GM19193 (cell line): ENCODE measurements around the gene BCAS3.

ENCODE experiments used
- POLR2A ChIP-seq: IDR thresholded peaks from 4 replicates; pipeline ENCODE4 v1.6.1; 2011; ENCODE audit not compliant: insufficient read depth, insufficient read length; ENCODE audit errors: extremely low read depth

The BCAS3 gene

DNA sequence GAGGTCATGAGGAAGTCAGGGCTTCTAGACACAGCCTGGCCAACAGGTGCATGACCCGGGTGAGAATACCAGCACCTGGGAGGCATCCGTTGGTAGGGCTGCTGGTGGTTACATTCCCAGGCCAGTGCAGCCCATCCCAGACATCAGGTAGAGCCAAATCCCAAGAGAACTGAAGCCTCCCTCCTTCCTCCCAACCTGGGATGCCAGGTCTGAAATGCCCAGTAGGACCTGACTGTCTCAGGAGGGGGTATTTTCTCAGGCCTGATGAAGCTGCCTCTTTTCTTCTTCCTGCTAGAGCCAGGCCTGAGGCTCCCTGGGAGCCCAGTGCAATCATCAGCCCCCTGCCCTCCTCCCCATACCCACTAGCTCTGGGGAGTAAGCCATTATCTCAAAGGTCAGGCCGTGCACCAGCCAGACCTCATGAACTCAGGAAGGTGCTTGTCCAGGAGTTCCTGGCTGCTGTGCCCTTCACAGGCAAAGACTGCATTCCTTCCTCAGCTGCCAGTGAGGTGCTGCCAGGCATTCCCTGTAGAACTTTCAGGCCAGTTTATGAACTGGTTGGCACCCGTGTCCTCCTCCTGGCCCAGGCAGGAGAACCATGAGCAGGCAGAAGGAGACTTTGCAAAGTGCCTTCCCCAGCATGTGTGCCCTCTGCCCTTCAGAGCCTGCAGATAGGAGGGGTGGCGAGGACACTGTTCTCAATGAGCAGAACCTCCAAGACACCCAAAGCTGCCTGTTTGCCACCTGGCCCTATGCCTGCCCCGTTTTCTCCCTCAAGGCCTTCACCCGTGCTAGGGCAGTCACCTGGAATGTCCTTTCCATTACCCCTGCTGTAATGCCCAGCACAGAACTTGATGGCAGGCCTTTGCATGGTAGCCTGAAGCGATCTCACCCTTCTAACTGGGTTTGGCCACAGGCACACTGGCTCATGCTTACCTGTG lies 729.6 kb downstream of the BCAS3 start:
- TF ChIP-seq POLR2A, result no peak

DNA sequence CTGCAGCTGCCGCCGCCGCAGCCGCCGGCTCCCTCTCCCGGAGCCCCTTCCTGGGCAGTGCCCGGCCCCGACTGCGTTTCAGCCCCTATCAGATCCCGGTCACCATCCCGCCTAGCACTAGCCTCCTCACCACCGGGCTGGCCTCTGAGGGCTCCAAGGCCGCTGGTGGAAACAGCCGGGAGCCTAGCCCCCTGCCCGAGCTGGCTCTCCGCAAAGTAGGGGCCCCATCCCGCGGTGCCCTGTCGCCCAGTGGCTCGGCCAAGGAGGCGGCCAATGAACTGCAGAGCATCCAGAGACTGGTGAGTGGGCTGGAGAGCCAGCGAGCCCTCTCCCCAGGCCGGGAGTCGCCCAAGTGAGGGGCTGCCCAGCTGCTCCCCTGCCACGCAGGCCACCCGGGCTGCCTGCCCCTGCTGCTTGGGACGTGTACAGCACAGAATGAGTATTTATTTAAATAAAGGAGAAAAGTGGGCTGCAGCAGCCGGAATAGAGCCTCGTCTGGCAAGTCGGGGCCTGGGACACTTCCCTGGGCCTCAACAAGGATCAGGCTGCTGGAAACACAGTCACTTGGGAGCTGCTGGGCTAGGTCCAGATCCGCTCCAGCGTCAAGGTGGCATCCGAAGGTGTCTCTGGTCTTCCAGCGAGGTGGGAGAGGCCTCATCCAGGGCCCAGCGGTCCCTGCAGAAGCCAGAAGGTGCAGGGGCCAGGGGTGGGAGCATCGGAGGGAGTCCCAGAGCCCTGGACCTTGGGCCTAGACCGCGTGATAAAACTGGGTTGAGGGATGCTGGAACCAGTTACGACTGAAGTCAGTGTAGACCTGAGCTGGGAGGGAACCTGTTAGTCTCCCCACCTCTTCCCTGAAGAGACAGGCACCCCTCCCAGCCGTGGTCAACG lies 730.7 kb downstream of the BCAS3 start:
- TF ChIP-seq POLR2A, result no peak

DNA sequence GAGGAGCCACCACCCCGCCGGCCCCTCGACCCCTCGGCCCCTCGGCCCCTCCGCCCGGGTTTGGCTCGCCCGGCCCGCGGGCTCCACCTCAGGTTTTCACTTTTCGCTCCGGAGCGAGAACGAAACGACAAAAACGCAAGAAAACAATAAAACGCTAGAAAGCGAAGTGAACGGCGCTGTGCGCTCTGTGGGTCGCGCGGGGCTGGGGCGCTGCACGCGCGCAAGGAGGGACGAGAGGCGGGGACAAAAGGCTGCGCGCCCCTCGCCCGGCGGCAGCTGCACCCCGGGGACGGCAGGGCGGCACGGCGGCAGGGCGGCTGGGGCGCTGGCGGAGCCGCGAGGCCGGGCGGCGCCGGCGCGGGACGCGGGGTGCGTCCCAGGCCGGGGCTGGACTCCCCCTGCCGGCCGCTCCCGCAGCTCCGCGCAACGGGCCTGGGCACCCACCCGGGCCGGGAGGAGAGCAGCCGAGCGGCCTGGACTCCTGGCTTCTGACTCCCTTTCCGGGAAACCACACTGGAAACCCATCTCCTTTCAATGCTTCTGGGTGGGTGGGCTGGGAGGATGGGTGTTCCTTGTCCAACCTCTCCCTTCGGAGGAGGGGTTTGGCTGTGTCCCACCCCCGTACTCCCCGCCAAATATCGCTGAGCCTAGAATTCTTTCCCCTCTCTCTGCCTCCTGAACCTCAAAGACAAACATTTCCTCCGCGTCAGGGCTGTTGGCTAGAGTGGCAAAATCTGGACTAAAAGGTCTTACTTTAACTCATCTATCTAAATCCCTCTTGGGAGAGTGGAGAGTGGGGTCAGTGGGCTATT lies 731.9 kb downstream of the BCAS3 start:
- TF ChIP-seq POLR2A, result no peak

DNA sequence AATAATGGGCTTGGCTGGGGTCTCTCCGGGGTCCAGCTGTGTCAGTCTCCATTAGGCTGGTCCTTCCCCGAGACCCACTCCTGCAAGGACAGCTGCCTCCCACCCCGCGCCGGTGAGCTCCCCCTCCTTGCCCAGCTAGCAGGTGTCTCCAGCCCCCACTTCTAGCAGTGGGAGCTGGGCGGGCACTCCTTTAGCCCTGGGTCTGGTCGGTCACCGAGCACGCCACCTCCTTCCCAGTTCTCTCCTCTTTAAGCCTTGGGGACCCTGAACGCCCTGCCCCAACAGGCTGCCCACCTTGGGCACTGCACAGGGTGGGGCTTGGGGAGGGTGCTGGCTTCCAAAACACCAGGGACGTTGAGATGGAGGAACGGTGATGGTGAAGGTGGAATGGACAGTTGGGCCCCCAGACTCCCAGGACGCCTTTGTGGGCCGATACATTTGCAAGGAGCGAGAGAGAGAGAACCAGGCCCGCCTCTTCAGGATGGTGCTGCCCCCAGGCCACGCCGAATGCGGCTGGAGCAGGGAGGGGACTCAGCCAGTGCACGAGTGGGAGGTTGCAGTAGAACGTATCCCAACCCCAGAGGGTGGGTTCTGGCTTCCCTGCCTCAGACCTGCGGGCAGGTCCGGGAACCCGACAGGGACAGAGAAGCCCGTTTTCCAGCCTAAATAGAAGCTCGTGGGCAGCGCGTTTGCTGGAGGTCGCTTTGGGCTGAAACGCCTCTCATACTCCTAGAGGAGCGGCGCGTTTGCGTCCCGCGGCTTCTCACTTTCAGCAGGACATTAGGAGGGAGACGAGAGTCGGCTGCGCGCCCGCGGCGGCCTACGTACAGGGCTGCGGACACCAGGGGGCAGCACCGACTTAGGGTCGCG lies 732.7 kb downstream of the BCAS3 start:
- no peak for TF ChIP-seq POLR2A

DNA sequence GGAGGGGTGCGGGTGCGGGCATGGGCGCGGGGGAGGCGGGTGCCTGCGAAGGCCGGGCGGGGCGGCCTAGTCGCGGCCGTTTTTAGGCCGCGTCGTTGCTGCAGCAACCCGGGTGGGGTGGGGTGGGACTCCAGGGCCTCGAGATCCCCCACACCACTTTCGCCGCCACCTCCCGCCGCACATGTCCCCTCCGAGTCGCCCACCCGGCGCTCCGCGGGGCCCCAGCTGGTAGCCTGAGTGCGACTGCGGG lies 733.3 kb downstream of the BCAS3 start:
- TF ChIP-seq POLR2A, result no peak

DNA sequence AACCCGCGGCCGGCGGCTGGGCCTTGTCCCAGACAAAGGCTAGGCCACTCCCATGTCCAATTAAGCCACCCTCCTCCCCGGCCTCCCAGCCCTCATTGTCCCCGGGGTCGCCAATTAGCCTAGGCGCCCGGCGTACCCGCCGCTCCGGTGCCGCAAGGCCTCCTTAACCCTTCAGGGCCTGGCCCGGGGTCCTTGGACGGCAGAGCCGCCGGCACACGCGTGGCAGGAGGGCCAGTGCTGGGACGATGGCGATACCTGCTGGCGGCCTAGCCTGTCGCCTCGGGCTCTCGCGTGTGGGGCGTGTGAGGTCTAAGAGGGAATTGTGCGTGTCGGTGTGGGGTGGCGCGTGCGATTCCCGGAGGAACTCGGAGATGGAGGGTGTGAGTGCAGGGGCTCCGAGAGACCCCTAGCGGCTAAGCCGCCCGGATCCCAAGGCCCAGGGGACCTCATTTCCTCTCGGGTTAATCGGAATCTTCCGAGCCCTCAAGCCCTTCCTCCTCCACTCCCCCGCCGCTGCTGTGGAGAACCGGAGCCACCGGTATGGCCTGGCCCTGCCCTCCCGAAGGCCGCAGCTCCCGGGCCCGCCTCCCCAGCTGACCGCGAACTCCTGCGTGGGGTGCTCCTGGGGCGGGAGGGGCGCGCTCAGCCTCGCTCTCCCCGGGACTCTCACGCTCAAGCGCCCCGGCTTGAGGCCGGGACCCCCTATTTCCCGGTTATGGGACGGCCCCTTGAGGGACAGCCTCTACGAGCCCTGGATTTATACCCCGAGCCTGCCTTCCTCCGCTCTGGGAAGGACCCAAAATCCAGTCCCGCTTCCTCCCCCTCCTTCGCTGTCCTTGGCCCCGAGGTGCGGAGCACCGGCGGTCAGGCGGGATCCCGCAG lies 733.9 kb downstream of the BCAS3 start:
- no peak for TF ChIP-seq POLR2A

DNA sequence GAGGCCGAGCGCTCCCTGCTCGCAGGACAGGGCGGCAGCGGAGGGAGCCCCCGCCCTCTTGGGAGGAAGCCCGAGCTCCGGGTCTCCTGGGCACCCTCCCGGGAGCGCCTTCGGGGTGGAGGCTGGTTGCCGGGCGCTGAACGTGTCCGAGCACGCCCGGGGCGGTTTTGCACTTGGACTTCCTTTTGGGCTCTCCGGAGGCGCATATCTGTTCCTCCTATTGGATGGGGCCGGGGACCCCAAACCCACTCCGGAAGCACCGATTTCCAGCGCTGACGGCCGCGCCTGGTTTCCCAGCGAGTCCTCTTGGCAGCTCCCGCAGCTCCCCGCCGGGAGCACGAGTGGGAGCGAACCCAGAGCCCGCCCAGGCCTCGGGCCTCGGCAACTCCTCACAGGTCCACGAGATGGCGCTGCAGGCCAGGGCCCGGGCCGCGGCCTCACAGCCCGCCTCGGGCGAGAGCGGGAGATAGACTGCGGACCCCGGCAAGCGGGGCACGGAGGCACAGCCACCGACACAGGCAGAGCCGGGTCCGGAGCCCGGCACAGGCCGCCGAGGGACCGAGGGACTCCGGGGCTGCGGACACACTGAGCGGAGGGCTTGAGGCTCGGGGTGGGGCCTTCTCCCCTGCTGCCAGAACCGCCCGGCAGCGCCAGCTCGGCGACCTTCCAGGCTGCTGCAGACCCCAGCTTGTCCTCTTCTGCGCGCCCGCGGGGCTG lies 734.6 kb downstream of the BCAS3 start:
- TF ChIP-seq POLR2A, result no peak

DNA sequence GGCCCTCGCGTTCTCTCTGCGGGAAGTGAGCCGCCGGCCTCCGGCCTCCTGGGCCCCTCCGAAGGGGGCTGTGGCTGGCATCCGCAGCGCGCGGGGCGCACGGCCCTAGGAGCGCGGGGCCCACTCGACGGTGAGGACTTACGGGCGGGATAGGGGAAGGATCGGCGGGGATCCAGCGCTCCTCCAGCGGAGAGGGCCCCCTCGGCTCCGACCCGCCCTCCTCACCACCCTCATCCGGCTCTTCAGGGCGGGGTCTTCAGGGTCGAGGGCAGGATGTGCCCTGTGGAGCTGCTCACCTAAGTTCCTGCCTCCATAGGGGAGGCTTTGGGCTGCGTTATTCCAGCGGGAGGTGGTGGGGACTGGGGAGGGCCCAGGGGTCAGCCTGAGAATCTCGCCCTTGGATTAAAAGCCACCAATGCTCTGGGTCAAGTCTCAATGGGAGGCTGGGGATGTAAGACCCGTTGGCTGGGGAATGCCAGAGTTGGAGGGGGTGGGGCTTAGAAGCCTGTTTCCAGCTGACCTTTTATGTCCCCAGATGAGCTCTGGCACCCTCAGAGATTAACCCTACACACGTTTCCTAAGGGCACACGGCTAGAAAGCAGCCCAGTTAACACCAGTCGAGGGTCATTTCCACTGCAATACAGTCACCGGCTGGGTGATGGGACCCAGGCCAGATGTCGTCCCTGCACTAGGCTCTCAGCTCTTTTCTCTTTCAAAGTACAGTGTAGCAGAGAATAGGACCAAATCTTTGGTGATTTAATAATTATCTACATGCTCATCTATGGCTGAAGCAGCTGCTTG lies 735.4 kb downstream of the BCAS3 start:
- TF ChIP-seq POLR2A, result no peak

DNA sequence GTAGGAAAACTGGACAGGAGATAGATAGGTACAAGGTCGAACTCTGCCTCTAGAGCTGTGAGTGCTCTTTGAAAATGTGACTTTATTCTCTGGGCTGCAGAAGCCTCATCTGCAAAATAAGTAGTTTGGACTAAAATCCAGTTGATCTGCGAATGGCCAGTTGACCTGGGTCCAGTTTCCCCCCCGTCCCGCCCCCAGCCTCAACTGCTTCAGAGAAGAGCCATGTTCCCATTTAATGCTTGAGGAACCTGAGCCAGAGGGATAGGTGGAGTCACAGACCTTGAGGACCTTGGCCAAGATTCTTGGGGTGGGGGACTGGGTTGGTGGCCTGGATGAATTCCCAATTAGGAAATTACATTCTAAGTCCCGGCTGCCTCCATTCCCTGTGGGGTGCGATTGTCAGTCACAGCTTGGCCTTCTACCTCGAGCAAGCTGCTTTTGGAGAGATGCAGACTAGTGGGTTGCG lies 736.0 kb downstream of the BCAS3 start:
- TF ChIP-seq POLR2A, result no peak

DNA sequence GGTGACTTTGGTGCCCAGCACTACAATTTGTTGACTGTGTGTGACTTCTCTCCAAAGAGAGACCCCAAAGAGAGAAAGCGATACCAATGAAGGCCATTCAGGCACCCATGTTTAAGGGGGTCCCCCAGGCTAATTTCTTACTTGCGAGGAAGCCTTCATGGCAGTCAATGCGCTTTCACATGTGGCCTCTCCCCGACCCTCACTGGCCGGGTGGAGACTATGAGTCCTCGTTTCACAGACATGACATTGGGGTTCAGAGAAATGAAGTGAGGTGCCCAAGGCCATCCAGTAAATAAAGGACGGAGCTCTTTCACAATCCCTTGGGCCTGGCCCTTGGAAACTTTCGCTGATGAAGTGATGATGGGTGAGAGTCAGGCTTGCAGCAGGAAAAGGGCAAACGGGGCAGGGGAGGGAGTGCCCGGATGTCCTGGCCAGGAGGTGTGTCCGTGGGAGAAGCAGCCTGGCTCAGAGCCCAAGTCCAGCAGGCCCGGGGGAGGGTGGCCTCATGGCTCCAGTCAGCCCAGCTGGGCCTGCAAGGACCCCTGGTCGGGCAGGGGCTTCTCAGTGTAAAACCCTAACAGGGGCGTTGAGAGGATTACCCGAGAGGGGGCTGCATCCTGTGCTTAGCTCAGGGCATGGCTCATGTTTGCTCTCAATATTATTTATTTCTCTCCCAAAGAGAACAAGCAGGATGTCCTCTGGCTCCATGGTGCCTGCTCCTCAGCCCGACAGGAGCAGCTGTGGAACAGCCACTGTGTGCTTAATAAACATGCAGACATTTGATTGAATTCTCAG lies 736.7 kb downstream of the BCAS3 start:
- TF ChIP-seq POLR2A, result no peak

DNA sequence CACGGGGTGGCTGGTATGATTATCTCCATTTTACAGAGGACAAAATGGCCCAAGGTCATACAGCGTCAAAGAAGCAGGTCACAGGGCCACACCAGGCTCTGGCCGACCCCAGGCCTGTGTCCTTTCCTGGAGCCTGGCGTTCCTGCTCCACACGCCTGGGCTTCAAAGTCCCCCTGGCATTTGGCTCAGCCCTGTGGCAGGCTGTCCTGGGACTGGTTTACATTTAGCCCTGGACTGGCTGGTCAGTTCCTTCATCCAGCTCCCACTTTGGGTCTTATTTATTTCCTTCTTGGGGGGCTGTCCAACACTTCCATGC lies 737.2 kb downstream of the BCAS3 start:
- TF ChIP-seq POLR2A, result no peak

DNA sequence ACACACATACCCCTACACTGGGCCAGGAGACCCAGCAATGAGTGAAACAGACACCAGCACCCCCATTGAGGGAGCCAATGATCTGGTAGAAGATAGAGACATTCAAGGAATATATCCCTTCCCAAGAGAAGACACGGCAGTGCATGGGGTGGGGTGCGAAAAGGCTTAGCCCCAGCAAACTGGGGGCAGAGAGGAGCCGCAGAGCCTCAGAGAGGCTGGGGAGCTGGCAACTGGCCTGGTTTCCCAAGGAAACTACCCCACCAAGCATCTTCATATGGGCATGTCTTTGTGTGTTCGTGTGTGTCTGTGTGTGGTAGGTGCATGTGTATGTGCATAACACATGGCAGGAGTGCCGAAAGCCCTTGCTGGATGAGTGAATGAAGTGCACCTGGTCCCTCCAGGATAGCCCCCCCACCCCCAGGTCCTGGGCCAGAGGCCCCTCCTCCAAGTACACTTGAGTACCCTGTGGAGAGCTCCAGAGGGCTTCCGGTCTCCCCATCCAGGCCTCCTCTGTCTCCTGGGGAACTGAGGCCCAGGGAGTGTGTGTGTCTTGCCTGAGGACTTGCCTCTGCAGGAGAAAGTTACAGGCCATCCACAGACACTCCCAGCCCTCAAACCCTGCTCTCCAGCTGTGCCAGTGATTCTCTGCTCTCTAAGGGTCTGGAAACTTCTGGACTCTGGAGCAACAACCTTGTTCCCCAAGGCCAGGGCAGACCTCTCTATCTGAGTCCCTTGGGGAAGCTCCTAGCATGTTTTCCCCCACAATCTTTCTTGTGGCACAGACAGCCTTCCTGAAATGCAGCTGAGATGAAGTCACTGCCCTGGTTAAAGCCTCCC lies 737.9 kb downstream of the BCAS3 start:
- no peak for TF ChIP-seq POLR2A
